H1 (cell line): Measurements from ENCODE around the gene ANXA9. TPM values are rescaled to one million over a fixed set of nuclear protein-coding genes. Genes with fewer than 3 reads are reported as not detected.

Source experiments
- CTCF ChIA-PET: fragments of 300-600 bp; sonication (Branson Sonifier 250); formaldehyde crosslinking; loops from one replicate; lab custom pipeline; 2021; ENCODE audit not compliant: partially characterized antibody; lab: Charles Lee
- POLR2A ChIA-PET: fragments of 300-600 bp; sonication (Branson Sonifier 250); formaldehyde crosslinking; loops from one replicate; lab custom pipeline; 2021; ENCODE audit warnings: inconsistent platforms; ENCODE audit not compliant: partially characterized antibody; lab: Charles Lee
- DNase-seq, 2 experiments: peaks; one replicate each; pipeline versions ENCODE4 v3.0.0 to v3.0.0-alpha.2; 2010 to 2022; ENCODE audit warnings: low spot score in 2 of 2, low read depth in 1 of 2, mixed read lengths in 1 of 2
- FAIRE-seq: peaks from 2 replicates; lab custom pipeline; 2011; peaks lifted over from hg19 to GRCh38; lab: Jason Lieb, UNC
- H2AFZ ChIP-seq: 2 replicates; pipeline ENCODE4 v1.8.1; 2012; ENCODE audit warnings: low read length, inconsistent platforms
- H2AK5ac ChIP-seq: 2 replicates; pipeline ENCODE4 v1.6.1; 2013; ENCODE audit warnings: low read depth, low read length
- H2BK120ac ChIP-seq: replicated peaks from 2 replicates; pipeline ENCODE3; 2013; ENCODE audit warnings: low read depth, low read length, inconsistent platforms
- H2BK12ac ChIP-seq: 2 replicates; pipeline ENCODE4 v1.6.1; 2013; ENCODE audit warnings: low read depth, low read length
- H2BK15ac ChIP-seq: 2 replicates; pipeline ENCODE4 v1.6.1; 2013; ENCODE audit warnings: low read length
- H2BK20ac ChIP-seq: 2 replicates; pipeline ENCODE4 v1.6.1; 2013; ENCODE audit warnings: low read length
- H2BK5ac ChIP-seq: 2 replicates; pipeline ENCODE4 v1.6.1; 2013; ENCODE audit warnings: low read depth, low read length
- H3K14ac ChIP-seq: 2 replicates; pipeline ENCODE4 v1.6.1; 2013; ENCODE audit warnings: inconsistent platforms; ENCODE audit not compliant: insufficient read length
- H3K18ac ChIP-seq: 2 replicates; pipeline ENCODE4 v1.6.1; 2013; ENCODE audit warnings: low read length; ENCODE audit errors: extremely low read depth
- H3K23ac ChIP-seq: 2 replicates; pipeline ENCODE4 v1.6.1; 2013; ENCODE audit warnings: inconsistent platforms; ENCODE audit not compliant: insufficient read length
- H3K23me2 ChIP-seq: 2 replicates; pipeline ENCODE4 v1.6.1; 2013; ENCODE audit warnings: low read depth, low read length
- H3K27ac ChIP-seq: 2 replicates; pipeline ENCODE4 v1.6.1; 2011; ENCODE audit warnings: low read depth, low read length, inconsistent platforms
- H3K27me3 ChIP-seq, 4 experiments: replicated peaks in 1 of 4; 1 replicate in 1 of 4; 2 replicates in 3 of 4; pipeline versions ENCODE4 v1.6.1 to v1.8.1; 2011 to 2013; ENCODE audit warnings: low read length in 3 of 4, mild to moderate bottlenecking in 3 of 4, inconsistent platforms in 2 of 4, mixed read lengths in 2 of 4, moderate library complexity in 1 of 4; ENCODE audit not compliant: control insufficient read depth in 3 of 4, insufficient read depth in 3 of 4; ENCODE audit errors: extremely low read depth in 1 of 4
- H3K36me3 ChIP-seq, 4 experiments: 2 replicates each; pipeline versions ENCODE4 v1.6.1 to v1.8.1; 2011 to 2013; ENCODE audit warnings: mild to moderate bottlenecking in 4 of 4, low read length in 3 of 4, moderate library complexity in 2 of 4, control low read depth in 1 of 4, inconsistent platforms in 1 of 4; ENCODE audit not compliant: insufficient read depth in 4 of 4, control insufficient read depth in 2 of 4
- H3K4ac ChIP-seq: replicated peaks from 2 replicates; pipeline ENCODE3; 2013; ENCODE audit warnings: low read length, low read depth, mixed read lengths, inconsistent platforms; ENCODE audit not compliant: insufficient read length
- H3K4me1 ChIP-seq, 4 experiments: replicated peaks in 1 of 4; 1 replicate in 1 of 4; 2 replicates in 3 of 4; pipeline versions ENCODE4 v1.6.1 to v1.8.1; 2011 to 2013; ENCODE audit warnings: low read length in 3 of 4, inconsistent platforms in 2 of 4, mixed read lengths in 1 of 4; ENCODE audit not compliant: insufficient read depth in 4 of 4, control insufficient read depth in 3 of 4
- H3K4me2 ChIP-seq, 2 experiments: 2 replicates each; pipeline versions ENCODE4 v1.6.1 to v1.8.1; 2011 to 2013; ENCODE audit warnings: low read depth in 2 of 2, low read length in 2 of 2, control low read depth in 1 of 2, inconsistent platforms in 1 of 2, mild to moderate bottlenecking in 1 of 2; ENCODE audit not compliant: insufficient read depth in 1 of 2
- H3K4me3 ChIP-seq, 4 experiments: fragments of 200-600, 300-600 bp in 1 of 4; sonication (generic), shearing (Covaris generic), sonication (Bioruptor Twin) in 1 of 4; 2 replicates each; pipeline versions ENCODE4 v1.5.1 to v1.8.1; 2011 to 2016; ENCODE audit warnings: low read length in 4 of 4, low read depth in 3 of 4, control low read depth in 2 of 4, inconsistent platforms in 2 of 4, mild to moderate bottlenecking in 2 of 4, mixed read lengths in 1 of 4, moderate library complexity in 1 of 4; ENCODE audit not compliant: insufficient read depth in 2 of 4; ENCODE audit errors: extremely low read depth in 1 of 4
- H3K56ac ChIP-seq: replicated peaks from 2 replicates; pipeline ENCODE3; 2013; ENCODE audit warnings: low read depth, mild to moderate bottlenecking, mixed read lengths, low read length, inconsistent platforms; ENCODE audit not compliant: insufficient read length
- H3K79me1 ChIP-seq: 2 replicates; pipeline ENCODE4 v1.6.1; 2013; ENCODE audit warnings: low read depth, low read length, control low read depth
- H3K79me2 ChIP-seq, 2 experiments: 2 replicates each; pipeline versions ENCODE4 v1.6.1 to v1.8.1; 2012 to 2013; ENCODE audit warnings: low read length in 2 of 2, mild to moderate bottlenecking in 2 of 2, inconsistent platforms in 1 of 2; ENCODE audit not compliant: insufficient read depth in 2 of 2, control insufficient read depth in 1 of 2
- H3K9ac ChIP-seq, 4 experiments: replicated peaks in 1 of 4; 1 replicate in 1 of 4; 2 replicates in 3 of 4; pipeline versions ENCODE4 v1.6.1 to v1.8.1; 2011 to 2013; ENCODE audit warnings: low read depth in 3 of 4, low read length in 3 of 4, control low read depth in 2 of 4, mild to moderate bottlenecking in 2 of 4, moderate library complexity in 2 of 4, inconsistent platforms in 1 of 4; ENCODE audit errors: extremely low read depth in 1 of 4
- H3K9me3 ChIP-seq, 2 experiments: 2 replicates each; pipeline versions ENCODE4 v1.6.1 to v1.8.1; 2012 to 2013; ENCODE audit warnings: mild to moderate bottlenecking in 2 of 2, moderate library complexity in 2 of 2, control low read depth in 1 of 2, inconsistent platforms in 1 of 2, low read depth in 1 of 2, low read length in 1 of 2, mixed read lengths in 1 of 2; ENCODE audit not compliant: insufficient read depth in 2 of 2
- H4K20me1 ChIP-seq, 2 experiments: replicated peaks in 1 of 2; 2 replicates each; pipeline versions ENCODE3 to v1.8.1; 2011 to 2013; ENCODE audit warnings: inconsistent platforms in 2 of 2, low read length in 2 of 2, mild to moderate bottlenecking in 1 of 2; ENCODE audit not compliant: insufficient read depth in 2 of 2, control insufficient read depth in 1 of 2
- H4K5ac ChIP-seq: 2 replicates; pipeline ENCODE4 v1.6.1; 2013; ENCODE audit warnings: low read length, low read depth, mixed read lengths, inconsistent platforms; ENCODE audit not compliant: insufficient read length
- H4K8ac ChIP-seq: 2 replicates; pipeline ENCODE4 v1.8.0; 2013; ENCODE audit warnings: mild to moderate bottlenecking, moderate library complexity, low read length, inconsistent platforms; ENCODE audit not compliant: insufficient read depth; ENCODE audit errors: extremely low read depth
- H4K91ac ChIP-seq: replicated peaks from 2 replicates; pipeline ENCODE3; 2013; ENCODE audit warnings: low read length, mixed read lengths, inconsistent platforms; ENCODE audit not compliant: insufficient read length
- CBX8 ChIP-seq: fragments of 300-800, 300-1000 bp; sonication (generic); IDR thresholded peaks from 2 replicates; pipeline ENCODE4 v1.7.1; 2016; ENCODE audit warnings: low read depth, low read length, borderline replicate concordance
- GTF2F1 ChIP-seq: IDR thresholded peaks from 2 replicates; pipeline ENCODE4 v1.6.1; 2012; ENCODE audit warnings: low read depth, low read length, improper control_type of control experiment, borderline replicate concordance
- KDM5A ChIP-seq: fragments of 200-600 bp; IDR thresholded peaks from 2 replicates; pipeline ENCODE4 v1.7.1; 2012; ENCODE audit warnings: mild to moderate bottlenecking, low read length, inconsistent platforms, mixed read lengths
- SRF ChIP-seq: IDR thresholded peaks from 2 replicates; pipeline ENCODE4 v1.6.1; 2011; ENCODE audit warnings: mild to moderate bottlenecking, low read depth, low read length, moderate library complexity
- ZNF274 ChIP-seq: IDR thresholded peaks from 2 replicates; pipeline ENCODE4 v1.7.0; 2012; ENCODE audit warnings: low read length, borderline replicate concordance; ENCODE audit errors: extremely low read depth
- WGBS, 2 experiments: shearing (Covaris generic) in 1 of 2; methylation state at CpG; one replicate each; pipeline versions ENCODE4 v1.1.6 to v1.1.7; 2013 to 2015; ENCODE audit warnings: low lambda C conversion rate in 2 of 2, mixed read lengths in 2 of 2, inconsistent platforms in 1 of 2, low coverage in 1 of 2, missing lambda C conversion rate in 1 of 2; ENCODE audit not compliant: insufficient replicate concordance in 2 of 2, insufficient coverage in 1 of 2, insufficient read length in 1 of 2; ENCODE audit errors: extremely low coverage in 1 of 2, missing lambda C conversion rate in 1 of 2; 5-methylcytosine and 5-hydroxymethylcytosine counted together
- polyA plus RNA-seq, 7 experiments: library from polyadenylated mRNA; depleted of rRNA in 3 of 7; stranded (reverse) in 5 of 7; unstranded in 2 of 7; fragments of >200 nt in 5 of 7; fragments of 200-250 nt in 2 of 7; gene quantifications; 1 replicate in 5 of 7; 2 replicates in 1 of 7; 4 replicates in 1 of 7; pipeline versions ENCODE4 v1.2.1 to v1.2.3, GENCODE V29; 2011 to 2013; ENCODE audit warnings: missing spikeins in 2 of 7, mixed read lengths in 2 of 7
- total RNA-seq: library from RNA; stranded (reverse); fragmentation: NEBNext Ultra II Directional; extraction: Animal tissue kit (Norgen Biotek cat#: 25700); gene quantifications from 2 replicates; pipeline ENCODE4 v1.2.1, GENCODE V29; 2021

The ANXA9 gene
- total and polyA plus RNA-seq, 2 of the 8 experiments (the other 6 are each of a cell fraction or from before 2014, with no cell fraction given): 1.8 to 3.5 TPM

DNA sequence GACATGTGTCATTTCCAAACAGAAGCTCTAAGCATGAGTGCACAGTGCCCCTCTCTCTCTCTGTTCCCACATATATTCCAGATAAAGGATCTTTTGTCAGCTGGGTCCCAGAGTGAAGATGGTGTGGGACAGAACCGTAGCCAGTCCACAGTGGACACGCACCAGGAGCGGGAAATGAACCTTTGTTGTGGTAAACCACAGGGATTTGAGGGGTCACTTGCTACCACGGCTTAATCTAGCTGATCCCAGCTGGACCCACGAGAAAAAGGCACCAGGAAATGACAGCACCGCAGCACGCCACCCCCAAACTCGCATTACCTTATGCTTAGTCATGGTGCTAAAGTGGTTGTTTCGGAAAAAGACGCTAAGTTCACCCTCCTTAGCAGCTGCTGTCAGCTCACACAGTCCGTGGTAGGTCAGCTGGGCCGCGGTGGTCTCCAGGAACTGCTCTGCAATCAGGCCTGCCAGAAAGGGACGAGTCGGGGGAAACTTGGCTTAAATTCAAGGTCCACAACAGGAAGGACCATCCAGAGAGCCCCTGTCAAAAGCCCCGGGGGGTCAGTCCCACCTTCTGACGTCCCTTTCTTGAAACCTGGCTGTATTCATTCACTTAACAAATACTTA, 17.1 kb downstream of the ANXA9 start:
- Histone ChIP-seq H2AK5ac (no peak overlapping the region), H3K79me2 (no peaks in the 10 kb centered on the region), H3K27ac (no peak overlapping the region), H4K20me1 (no peaks in the 10 kb centered on the region), H3K4me2 (no peak overlapping the region), H3K4me1 (peaks cover 0 to 4% (median 0%) of the 10 kb centered on the region in 4 experiments; a peak in 1 of 7 replicates), H4K5ac (no peak overlapping the region), H3K79me1 (no peaks in the 10 kb centered on the region), H2BK15ac (no peak overlapping the region), H4K91ac (no peak overlapping the region), H2AFZ (no peak overlapping the region), H3K23me2 (no peaks in the 10 kb centered on the region), H2BK12ac (no peak overlapping the region), H3K14ac (no peak overlapping the region), H3K4me3 (no peak overlapping the region), H3K36me3 (peaks cover 0 to 7% (median 5%) of the 10 kb centered on the region in 4 experiments; a peak in 6 of 8 replicates), H3K4ac (no peak overlapping the region), H2BK5ac (no peak overlapping the region), H3K27me3 (no peaks in the 10 kb centered on the region), H3K56ac (no peak overlapping the region), H4K8ac (no peak overlapping the region; the same call in 1 of the 2 replicates), H3K9me3 (no peaks in the 10 kb centered on the region), H2BK120ac (no peak overlapping the region), H3K18ac (no peak overlapping the region), H2BK20ac (no peak overlapping the region), H3K9ac (no peak overlapping the region), H3K23ac (no peak overlapping the region)
- ChIA-PET POLR2A (interaction anchor here (0.6 to 6.3 kb wide), 3 partner anchors 17 to 51 kb away, joined by 4 to 44 read pairs (median 11); partner anchors contain the start of genes ANXA9 and CERS2), CTCF (interaction anchor here (0.6 to 7.0 kb wide), 8 partner anchors 17 to 157 kb away, joined by 3 to 183 read pairs (median 4); partner anchors contain the start of genes ANXA9, CERS2 and TNFAIP8L2)
- no peak for TF ChIP-seq KDM5A
- no peak for TF ChIP-seq SRF
- TF ChIP-seq CBX8: no peak
- no peak for TF ChIP-seq ZNF274
- no peak for TF ChIP-seq GTF2F1
- DNase-seq: no peak
- no peak for FAIRE-seq
- 94% methylated on average over 16 of the region's 17 CpGs; no CpG with 5 or more reads in 1 of the 2 experiments for WGBS, 2 experiments
